ENCODE data around the gene MORF4L1.
A peak's percentile ranks its signal among the peaks of the same experiment; 100 is the strongest.

The MORF4L1 gene

DNA sequence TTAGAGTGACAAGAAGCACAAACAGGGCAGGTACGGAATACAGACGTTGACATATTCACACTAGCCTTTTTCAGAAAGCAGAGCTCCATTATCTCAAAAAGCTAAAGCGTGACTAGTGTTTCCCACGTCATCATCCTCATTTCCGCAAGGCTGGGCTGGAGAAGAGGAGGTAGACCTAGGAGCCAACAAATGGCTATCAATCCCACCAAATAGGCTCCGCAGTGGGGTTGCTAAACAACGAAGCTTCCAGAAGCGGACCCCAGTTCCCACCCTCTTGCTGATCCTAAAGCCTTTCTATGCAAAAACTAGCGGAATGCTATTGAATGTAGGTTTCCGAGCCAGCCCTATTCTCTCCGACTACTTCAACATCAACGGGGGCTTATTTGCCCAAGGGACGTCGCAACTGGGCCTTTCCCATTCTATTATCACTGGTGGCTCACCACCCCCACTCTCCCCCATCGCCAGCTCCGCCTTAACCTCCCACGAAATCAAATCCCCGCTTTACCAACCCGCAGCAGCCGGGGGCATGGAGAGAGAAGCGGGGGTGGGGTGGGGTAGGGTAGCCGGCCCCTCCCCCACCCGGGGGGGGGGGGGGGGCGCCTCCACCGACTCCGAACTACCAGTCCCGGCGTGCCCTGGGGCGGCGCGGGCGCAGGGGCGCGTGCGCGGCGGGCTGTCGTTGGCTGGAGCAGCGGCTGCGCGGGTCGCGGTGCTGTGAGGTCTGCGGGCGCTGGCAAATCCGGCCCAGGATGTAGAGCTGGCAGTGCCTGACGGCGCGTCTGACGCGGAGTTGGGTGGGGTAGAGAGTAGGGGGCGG, at the start of gene MORF4L1:
MORF4L1 (plus strand) TSS at position 736 of the 817 bp plus-strand sequence. CDS start 128 bp downstream, outside the sequence.
- DNase-seq (ENCODE audit: low spot score): peak; percentile 95
- TF ChIP-seq CTCF (IDR thresholded peaks at IDR 0.05; ENCODE audit: borderline replicate concordance, control extremely low read depth, extremely low read depth, insufficient read depth, missing control alignments): no peak
- in situ Hi-C loops (cut with MboI; ENCODE audit: low sequenced_read_pairs, unreplicated experiment): no loop called here

- in situ Hi-C loops (cut with MboI; ENCODE audit: low sequenced_read_pairs, unreplicated experiment): no loop called here
- DNase-seq (ENCODE audit: low spot score): no peak
- TF ChIP-seq CTCF (IDR thresholded peaks at IDR 0.05; ENCODE audit: borderline replicate concordance, control extremely low read depth, extremely low read depth, insufficient read depth, missing control alignments): no peak
These were observed 43.8 kb upstream of the MORF4L1 start for GRCh38 chr15:78828920-78829319.

DNA sequence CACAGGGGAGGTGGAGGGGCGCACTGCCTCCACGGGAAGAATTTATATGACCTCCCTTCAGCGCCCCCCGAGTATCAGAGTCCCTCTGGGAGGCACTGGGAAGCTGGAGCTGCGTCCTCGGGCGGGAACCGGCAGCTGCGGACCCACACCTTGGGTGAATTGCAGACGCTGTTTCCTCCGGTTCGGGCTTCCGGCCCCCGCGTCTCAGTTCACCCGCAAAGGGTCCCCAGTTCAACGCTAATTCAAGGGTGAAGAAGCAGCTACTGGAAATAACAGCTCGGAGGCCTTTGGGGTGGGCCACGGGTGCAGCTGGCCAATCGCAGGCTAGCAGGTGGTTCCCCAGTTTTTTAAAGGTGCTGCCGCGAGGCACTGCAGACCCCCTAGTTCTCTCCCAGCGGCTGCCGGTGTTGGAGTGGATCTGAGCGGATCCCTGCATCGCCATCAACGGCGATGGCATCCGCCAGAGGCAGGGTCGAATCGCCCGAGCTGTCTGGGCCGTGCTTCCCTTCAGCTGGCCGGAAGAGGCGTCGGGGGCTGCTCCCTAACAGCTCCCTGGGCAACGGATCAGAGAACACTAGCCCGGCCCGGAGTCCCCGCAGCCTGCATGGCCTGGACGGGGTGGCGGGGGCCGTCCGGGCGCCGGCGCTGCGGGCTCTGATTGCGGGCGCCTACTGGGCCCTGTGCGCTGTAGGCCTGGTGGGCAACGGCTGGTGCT, 42.0 kb upstream of the MORF4L1 start:
- TF ChIP-seq CTCF (IDR thresholded peaks at IDR 0.05; ENCODE audit: borderline replicate concordance, control extremely low read depth, extremely low read depth, insufficient read depth, missing control alignments): no peak
- in situ Hi-C loops (cut with MboI; ENCODE audit: low sequenced_read_pairs, unreplicated experiment): no loop called here
- DNase-seq (ENCODE audit: low spot score): peak; percentile 58

GRCh38 chr15:78831229-78832207, 41.2 kb upstream of the MORF4L1 start:
- in situ Hi-C loops (cut with MboI; ENCODE audit: low sequenced_read_pairs, unreplicated experiment): no loop called here
- no peak for TF ChIP-seq CTCF (IDR thresholded peaks at IDR 0.05; ENCODE audit: borderline replicate concordance, control extremely low read depth, extremely low read depth, insufficient read depth, missing control alignments)
- DNase-seq (ENCODE audit: low spot score): no peak

- no peak for TF ChIP-seq CTCF (IDR thresholded peaks at IDR 0.05; ENCODE audit: borderline replicate concordance, control extremely low read depth, extremely low read depth, insufficient read depth, missing control alignments)
- in situ Hi-C loops (cut with MboI; ENCODE audit: low sequenced_read_pairs, unreplicated experiment): no loop called here
- no peak for DNase-seq (ENCODE audit: low spot score)
These were observed 36.4 kb upstream of the MORF4L1 start for GRCh38 chr15:78836333-78836732.

- in situ Hi-C loops (cut with MboI; ENCODE audit: low sequenced_read_pairs, unreplicated experiment): no loop called here
- DNase-seq (ENCODE audit: low spot score): no peak
- no peak for TF ChIP-seq CTCF (IDR thresholded peaks at IDR 0.05; ENCODE audit: borderline replicate concordance, control extremely low read depth, extremely low read depth, insufficient read depth, missing control alignments)
These were observed 35.6 kb upstream of the MORF4L1 start for GRCh38 chr15:78837131-78837530.
